ENCODE results near the gene RNF144B.

RNF144B gene

DNA sequence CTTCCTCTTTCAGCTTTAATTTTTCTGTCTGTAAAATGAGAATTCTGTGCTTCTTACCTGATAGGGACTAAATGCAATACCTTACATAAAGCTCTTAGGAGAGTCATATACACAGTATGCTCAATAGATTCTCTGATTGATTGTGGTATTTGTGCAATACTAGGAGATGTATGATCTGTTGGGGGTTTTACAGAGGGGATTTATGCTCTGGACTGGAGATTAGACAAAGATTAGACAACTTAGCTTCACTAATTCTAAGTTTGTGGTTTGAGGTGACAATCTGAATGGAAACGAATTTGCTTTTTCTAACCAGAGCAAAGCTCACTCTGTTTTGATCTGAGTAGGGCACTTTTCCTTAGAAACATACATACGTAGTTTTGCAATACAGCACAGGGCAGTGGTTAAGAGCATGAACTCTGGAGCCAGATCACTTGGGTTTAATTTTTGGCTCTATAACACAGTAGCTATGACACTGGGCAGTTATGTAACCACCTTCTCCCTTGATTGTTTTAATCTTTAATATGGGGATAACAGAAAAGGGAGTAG, 126.2 kb downstream of the RNF144B start:
- no peak for DNase-seq (ENCODE audit: low spot score)

DNA sequence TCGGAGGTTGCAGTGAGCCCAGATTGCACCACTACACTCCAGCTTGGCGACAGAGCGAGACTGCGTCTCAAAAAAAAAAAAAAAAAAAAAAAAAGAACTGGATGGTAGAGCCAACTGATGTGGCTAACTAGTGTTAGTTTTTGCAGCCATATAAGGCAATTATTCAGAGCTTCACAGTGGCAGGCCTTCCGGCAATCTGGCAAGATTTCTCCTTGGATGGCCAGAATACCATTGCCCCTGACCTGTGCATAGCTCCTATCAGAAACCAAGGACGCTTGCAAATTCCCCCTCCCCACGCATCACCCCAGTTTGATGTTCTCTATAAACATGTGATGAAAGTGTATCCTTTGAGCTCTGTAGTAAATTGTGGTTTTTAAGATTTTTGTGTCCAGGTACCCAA, 127.0 kb downstream of the RNF144B start:
- DNase-seq (ENCODE audit: low spot score): no peak

DNA sequence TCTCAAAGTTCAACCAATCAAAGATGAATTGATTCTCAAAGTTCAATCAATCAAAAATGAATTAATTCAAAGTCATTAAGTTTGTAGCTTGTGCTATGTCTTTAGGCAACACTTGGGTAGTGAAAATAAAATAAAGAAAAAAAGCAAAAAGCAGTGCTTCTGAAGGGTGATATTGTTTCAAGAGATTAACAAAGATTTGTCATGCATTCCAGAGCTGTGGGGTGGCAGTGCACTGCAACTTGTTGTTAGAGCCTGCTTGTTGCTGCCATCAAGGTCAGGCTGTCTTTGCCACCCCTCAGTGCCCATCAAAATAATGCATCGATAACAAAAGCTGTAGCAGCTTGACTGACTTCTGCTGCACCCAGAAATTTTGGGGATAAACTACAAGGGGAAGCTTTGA, 128.6 kb downstream of the RNF144B start:
- peak; percentile 27 for DNase-seq (ENCODE audit: low spot score)
